Measurements from ENCODE around the gene SWAP70.

SWAP70 gene

GRCh38 chr11:9651899-9652748 lies 11.8 kb upstream of the SWAP70 start:
- no peak for DNase-seq (ENCODE audit: low read depth in 3 of 3)

GRCh38 chr11:9653871-9654270 lies 10.0 kb upstream of the SWAP70 start:
- DNase-seq (ENCODE audit: low read depth in 3 of 3), result no peak

GRCh38 chr11:9656864-9657263 lies 7.0 kb upstream of the SWAP70 start:
- DNase-seq (ENCODE audit: low read depth in 3 of 3), result no peak

DNA sequence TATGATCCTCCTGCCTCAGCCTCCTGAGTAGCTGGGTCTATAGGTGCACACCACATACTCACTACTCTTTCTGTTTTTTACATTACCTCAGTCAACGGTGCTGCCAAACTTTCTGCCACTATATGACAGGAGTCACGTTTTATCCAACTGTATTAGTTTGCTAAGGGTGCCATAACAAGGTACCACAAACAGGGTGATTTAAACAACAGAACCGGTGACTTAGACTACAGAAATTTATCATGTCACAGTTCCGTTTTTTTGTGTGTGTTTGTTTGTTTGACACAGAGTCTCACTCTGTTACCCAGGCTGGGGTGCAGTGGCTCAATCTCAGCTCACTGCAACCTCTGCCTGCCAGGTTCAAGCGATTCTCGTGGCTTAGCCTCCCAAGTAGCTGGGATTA lies 6.3 kb upstream of the SWAP70 start:
- no peak for DNase-seq (ENCODE audit: low read depth in 3 of 3)

- DNase-seq (ENCODE audit: low read depth in 3 of 3), result no peak
Measured at GRCh38 chr11:9660886-9661285, 3.0 kb upstream of the SWAP70 start.

- no peak for DNase-seq (ENCODE audit: low read depth in 3 of 3)
Measured at GRCh38 chr11:9662273-9662672, 1.6 kb upstream of the SWAP70 start.

DNA sequence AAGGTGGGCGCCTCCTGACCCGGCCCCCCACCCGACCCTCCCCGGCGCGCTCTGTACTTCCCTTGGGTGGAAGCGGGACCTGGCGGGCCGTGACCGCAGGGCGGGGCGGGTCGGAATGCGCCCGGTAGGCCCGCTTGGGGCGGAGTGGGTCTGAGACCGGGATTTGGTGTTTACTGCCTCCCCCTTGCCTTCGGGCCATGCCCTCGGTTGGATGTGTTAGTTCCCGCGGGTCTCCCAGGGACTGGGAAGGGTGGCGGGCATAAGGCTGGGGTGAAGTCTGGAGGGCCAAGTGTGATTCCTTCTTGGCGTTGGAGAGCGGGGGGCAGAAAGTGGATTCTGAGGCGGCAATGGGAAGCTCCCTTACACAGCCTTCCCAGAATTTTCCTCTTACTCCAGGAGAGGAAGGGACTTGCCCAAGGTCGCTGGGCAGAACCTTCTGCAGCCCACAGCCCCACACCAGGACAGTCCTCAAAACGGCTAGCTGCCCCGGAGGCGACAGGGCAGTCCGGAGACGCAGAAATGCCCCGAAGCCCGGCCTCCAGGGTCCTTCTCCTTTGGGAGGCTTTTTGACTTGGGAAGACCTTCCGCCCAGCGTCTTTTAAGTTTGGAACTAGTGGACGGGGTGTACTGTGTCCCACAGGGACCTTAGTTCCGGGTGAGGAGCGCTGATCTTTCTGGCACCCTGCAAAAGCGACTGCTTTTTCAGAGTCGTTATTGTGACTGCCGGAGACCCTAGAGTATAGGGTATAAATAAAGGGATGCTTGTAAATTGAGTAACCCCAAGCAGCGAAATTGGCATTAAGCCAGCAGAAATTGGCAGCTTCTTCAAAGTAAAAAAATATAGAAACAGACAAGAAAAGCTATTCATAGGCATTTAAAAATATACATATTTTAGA lies 647 bp downstream of the SWAP70 start:
- no peak for DNase-seq (ENCODE audit: low read depth in 3 of 3)

DNA sequence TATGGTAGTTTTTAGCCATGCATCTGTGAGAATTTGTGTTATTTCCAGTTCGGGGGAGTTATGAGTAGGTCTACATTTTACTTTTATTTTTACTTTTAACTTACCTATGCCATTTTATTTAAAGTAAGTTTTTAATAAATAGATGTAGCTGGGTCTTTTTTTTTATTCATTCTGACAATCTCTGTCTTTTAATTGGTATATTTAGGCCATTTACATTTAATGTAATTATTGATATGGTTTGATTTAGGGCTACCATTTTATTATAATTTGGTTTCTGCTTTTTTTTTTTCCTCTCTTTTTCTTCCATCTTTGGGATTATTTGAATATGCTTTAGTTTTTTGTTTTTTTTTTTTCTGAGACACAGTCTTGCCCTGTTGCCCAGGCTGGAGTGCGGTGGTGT lies 1.9 kb downstream of the SWAP70 start:
- no peak for DNase-seq (ENCODE audit: low read depth in 3 of 3)

GRCh38 chr11:9669954-9670353 lies 6.1 kb downstream of the SWAP70 start:
- DNase-seq (ENCODE audit: low read depth in 3 of 3), result no peak

GRCh38 chr11:9672288-9672916 lies 8.5 kb downstream of the SWAP70 start:
- DNase-seq (ENCODE audit: low read depth in 3 of 3), result no peak

DNA sequence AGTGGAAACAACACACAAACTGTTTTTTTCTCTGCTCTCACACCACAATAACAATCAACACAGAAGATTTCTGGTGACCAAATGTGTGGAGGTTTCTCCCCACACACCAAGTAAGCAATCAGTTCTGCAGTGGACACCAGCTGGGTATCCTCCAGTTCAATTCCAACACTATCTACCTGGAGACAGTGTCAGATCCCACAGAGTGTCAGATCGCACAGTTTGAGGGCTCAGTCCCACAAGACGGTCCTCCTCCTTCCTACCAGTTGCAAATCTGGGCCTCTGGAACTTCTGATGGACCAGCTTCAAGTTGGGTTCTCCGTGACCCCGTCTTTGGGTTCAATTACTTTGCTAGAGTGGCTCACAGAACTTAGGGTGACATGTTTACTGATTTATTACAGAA lies 9.0 kb downstream of the SWAP70 start:
- no peak for DNase-seq (ENCODE audit: low read depth in 3 of 3)

- DNase-seq (ENCODE audit: low read depth in 3 of 3), result no peak
Measured at GRCh38 chr11:9675691-9676090, 11.8 kb downstream of the SWAP70 start.

DNA sequence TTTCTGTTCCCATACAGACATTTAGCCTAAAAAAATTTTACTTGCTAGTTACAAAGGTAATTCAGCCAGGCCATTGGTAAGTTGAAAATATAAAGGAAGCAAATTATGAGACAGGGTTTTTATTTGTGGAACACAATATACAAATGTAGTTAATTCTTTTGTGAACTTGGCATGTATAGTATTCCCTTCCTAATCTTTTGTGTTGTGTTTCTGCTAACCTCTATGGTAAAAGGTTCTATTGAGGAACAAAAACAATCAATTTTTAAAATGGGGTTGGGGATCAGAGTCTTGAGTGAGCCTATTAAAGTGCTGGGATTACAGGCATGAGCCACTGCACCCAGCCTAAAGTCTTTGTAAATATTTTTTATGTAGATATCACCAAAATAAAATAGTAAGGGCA lies 14.1 kb downstream of the SWAP70 start:
- no peak for DNase-seq (ENCODE audit: low read depth in 3 of 3)

DNA sequence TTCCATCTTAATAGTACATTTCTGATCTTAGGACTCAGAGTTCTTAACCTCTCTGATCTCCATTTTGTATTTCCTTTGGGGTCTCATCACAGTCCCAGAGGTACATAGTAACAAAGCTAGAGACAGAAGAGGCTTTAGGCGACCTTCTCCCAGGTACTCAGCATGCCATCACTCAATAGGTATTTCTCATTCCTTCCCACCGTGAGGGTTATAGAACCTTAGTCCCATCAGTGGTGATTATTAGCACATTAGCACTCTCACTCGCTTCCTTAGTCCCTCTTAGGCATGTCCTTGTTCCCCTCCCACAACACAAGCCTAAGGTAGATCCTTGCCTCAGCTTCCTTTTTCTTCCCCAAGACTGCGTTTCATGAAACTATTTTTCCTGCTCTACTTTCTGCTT lies 14.7 kb downstream of the SWAP70 start:
- no peak for DNase-seq (ENCODE audit: low read depth in 3 of 3)

DNA sequence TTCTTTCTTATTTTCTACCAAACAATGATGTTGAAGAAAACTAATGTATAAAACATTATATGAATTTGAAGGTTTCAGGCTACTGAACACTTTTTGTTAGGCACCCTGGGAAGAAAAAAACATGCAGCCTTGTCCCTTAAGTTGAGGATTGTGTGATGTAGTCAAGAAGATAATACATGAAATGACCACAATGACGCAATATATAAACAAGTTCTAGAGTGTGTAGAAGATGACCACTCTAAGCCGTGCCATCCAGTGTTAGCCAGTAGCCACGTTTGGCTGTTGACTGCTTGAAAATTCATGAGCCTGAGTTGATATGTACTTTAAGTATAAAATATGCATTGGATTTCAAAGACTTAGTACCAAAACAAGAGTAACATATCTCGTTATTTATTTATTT lies 16.2 kb downstream of the SWAP70 start:
- DNase-seq (ENCODE audit: low read depth in 3 of 3), result no peak

DNA sequence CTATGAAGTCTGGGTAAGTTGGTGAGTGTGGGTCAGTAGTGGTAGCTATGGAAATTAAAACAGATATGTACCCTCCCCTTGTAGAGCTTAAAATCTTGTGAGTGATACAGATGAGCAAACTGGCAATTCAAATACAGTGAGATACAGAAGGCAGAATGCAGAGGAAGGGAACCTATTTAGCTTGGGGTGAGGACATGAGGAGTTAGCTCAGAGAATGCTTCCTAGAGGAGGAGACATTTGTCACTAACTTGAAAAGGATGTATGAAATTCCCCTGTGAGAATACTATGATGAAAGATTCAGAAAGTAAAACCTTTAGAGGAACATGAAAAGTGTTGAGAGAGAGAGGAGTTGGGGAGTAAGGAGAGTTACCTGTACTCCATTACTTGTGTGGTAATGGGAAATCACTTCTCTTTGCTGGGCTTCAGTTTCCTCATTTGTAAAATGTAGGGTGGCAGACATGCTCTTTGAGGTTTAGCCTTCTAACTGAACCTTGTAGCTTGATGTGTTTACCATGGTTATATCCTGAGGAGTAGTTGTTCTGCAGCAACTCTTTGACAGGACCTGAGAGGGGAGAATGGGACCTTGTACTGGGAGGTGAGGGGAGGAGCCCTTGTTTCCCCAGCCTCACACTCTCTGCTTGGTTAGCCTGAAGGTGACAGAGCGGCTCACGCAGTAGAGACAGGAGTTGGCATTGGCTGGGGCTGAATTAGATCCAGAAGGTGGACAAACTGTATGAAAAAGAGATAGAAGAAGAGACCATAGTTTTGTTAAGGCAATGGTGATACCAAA lies 17.9 kb downstream of the SWAP70 start:
- no peak for DNase-seq (ENCODE audit: low read depth in 3 of 3)

DNA sequence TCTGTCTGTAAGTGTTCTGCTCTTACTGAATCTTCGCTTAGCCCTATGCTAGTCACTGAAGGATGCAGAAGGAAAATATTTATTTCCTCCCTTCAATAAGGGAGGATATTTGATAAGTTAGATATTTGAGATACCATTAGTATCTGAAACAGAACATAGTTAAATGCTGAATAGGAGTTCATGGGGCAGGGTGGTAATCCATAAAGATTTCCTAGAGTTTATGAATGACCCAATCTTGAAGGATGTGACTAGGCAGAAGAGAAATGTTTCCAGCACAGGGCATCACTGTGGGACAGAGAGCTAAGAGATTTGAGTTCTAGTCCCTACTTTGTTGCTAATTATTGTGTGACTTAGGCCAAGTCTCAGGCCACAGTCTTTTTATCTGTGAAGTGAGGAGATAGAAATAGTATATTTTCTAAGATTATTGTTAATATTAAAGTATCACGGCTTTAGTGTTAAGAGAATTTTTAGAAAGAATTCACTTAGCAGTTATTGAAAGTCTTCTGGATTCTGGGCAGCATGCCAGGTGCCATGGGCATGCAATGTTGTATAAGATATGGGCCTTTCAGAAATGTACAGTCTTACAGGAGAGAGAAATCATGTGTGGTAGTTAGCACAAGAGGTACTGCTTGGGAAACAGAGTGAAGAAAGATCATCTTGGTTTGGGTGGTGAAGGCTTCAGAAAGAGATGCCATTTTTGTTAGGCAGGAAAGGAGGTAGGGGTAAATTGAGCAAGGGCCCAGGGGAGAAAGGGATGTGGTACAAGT lies 24.0 kb downstream of the SWAP70 start:
- no peak for DNase-seq (ENCODE audit: low read depth in 3 of 3)

DNA sequence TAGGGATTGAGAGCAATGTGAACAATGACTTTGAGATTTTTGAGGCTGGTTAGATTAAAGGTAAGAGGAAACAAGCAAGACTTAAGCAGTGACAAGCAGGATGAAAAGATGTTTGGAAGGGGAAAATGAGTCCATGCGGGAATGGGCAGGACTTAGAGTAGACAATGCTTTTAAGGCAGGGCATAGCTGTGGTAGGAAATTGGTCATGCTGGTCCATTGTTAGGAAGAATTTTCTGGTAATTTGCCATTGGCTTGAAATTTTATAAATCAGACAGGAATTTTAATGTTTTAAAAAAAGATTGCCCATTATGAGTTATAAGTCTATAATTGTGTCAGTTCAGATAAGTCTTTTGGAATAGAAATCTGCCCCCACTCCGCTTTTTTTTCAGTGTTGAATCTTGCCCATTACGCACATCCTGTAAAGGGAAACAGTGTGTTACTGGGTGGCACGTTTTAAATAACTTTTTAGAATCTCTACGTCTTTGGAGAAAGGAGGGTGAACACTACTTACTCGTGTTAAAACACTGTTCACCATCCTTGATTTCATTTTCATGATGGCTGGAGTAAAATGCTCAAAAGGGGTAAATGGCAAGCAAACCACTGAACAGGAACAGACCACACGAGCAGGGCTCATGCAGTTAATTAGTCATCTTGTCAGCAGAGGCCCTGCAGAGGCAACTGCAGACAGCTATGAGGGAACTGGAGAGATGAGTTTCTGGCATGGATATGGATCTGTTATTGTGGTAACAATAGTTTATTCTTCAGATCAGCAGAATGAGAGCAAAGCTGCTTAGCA lies 25.0 kb downstream of the SWAP70 start:
- no peak for DNase-seq (ENCODE audit: low read depth in 3 of 3)

- no peak for DNase-seq (ENCODE audit: low read depth in 3 of 3)
Measured at GRCh38 chr11:9689721-9690120, 25.8 kb downstream of the SWAP70 start.

DNA sequence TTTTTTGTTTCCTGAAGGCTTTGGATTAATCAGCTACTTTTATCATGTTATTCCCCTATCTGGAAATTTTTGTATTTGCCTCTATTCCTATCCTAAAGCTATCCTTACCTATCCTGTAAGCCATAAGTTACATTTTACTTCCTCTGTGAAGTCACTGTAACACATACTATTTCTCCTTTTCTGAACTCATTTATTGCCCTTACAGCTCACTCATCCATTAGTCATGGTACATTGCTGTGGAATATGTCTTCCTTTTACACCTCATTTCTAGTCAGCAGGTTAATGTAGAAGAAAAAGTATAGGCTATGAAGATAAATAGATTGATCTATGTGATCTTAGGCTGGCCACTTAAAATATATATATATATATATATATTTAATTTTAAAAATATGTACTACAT lies 28.0 kb downstream of the SWAP70 start:
- no peak for DNase-seq (ENCODE audit: low read depth in 3 of 3)
